GM23248 (cell line): ENCODE data around the gene ZMIZ1. TPM values are rescaled to one million over a fixed set of nuclear protein-coding genes. Genes with fewer than 3 reads are reported as not detected.

ENCODE experiments used
- DNase-seq: peaks from one replicate; pipeline ENCODE4 v3.0.0-alpha.2; 2015
- H2AFZ ChIP-seq: fragments of 200-600 bp; sonication (generic); 2 replicates; pipeline ENCODE4 v1.6.1; 2016; ENCODE audit warnings: antibody characterized with exemption
- H3F3A ChIP-seq: fragments of 200-600 bp; sonication (generic); 2 replicates; pipeline ENCODE4 v1.6.1; 2016; ENCODE audit warnings: mild to moderate bottlenecking, antibody characterized with exemption, mixed run types; ENCODE audit not compliant: insufficient read depth
- H3K27ac ChIP-seq: fragments of 200-600 bp; sonication (generic); 2 replicates; pipeline ENCODE4 v1.5.1; 2016; ENCODE audit warnings: mild to moderate bottlenecking
- H3K27me3 ChIP-seq: fragments of 200-600 bp; sonication (generic); replicated peaks from 2 replicates; pipeline ENCODE4 v1.6.1; 2016; ENCODE audit warnings: mild to moderate bottlenecking; ENCODE audit not compliant: insufficient read depth
- H3K36me3 ChIP-seq: fragments of 200-600 bp; sonication (generic); 2 replicates; pipeline ENCODE4 v1.6.1; 2016; ENCODE audit warnings: low read depth, mild to moderate bottlenecking
- H3K4me1 ChIP-seq: fragments of 200-600 bp; sonication (generic); 2 replicates; pipeline ENCODE4 v1.6.1; 2016; ENCODE audit warnings: mild to moderate bottlenecking; ENCODE audit not compliant: insufficient read depth
- H3K4me2 ChIP-seq: fragments of 200-600 bp; sonication (generic); one replicate; pipeline ENCODE4 v1.6.1; 2016; ENCODE audit warnings: mild to moderate bottlenecking; ENCODE audit not compliant: unreplicated experiment
- H3K4me3 ChIP-seq: fragments of 200-600 bp; sonication (generic); 2 replicates; pipeline ENCODE4 v1.5.1; 2016; ENCODE audit warnings: mild to moderate bottlenecking
- H3K79me2 ChIP-seq: fragments of 200-600 bp; sonication (generic); 2 replicates; pipeline ENCODE4 v1.6.1; 2016; ENCODE audit warnings: mild to moderate bottlenecking; ENCODE audit not compliant: insufficient read depth
- H3K9ac ChIP-seq: fragments of 200-600 bp; sonication (generic); 2 replicates; pipeline ENCODE4 v1.6.1; 2016; ENCODE audit warnings: mild to moderate bottlenecking
- H3K9me2 ChIP-seq: fragments of 200-600 bp; sonication (generic); 2 replicates; pipeline ENCODE4 v1.6.1; 2016; ENCODE audit warnings: mixed run types, mild to moderate bottlenecking, moderate library complexity; ENCODE audit not compliant: insufficient read depth
- H3K9me3 ChIP-seq: fragments of 200-600 bp; sonication (generic); one replicate; pipeline ENCODE4 v1.6.1; 2017; ENCODE audit warnings: low read depth
- H4K20me1 ChIP-seq: fragments of 200-600 bp; sonication (generic); 2 replicates; pipeline ENCODE4 v1.6.0; 2016; ENCODE audit not compliant: insufficient read depth
- EZH2 ChIP-seq: fragments of 200-600 bp; sonication (generic); IDR thresholded peaks from 2 replicates; pipeline ENCODE4 v1.6.1; 2018; ENCODE audit warnings: antibody characterized with exemption, mild to moderate bottlenecking; ENCODE audit not compliant: insufficient read depth, poor library complexity, severe bottlenecking
- EZH2phosphoT487 ChIP-seq: fragments of 200-600 bp; sonication (generic); IDR thresholded peaks from 2 replicates; pipeline ENCODE4 v1.6.1; 2018; ENCODE audit warnings: antibody characterized with exemption, moderate library complexity, mild to moderate bottlenecking, low read depth; ENCODE audit not compliant: insufficient read depth
- WGBS, 2 experiments: methylation state at CpG; one replicate each; pipeline ENCODE4 v1.1.6; 2015 to 2017; ENCODE audit warnings: low lambda C conversion rate in 2 of 2, low coverage in 1 of 2; ENCODE audit errors: missing lambda C conversion rate in 2 of 2; 5-methylcytosine and 5-hydroxymethylcytosine counted together
- in situ Hi-C: fragments of 300-500 bp; cut with MboI; formaldehyde crosslinking; loops from 2 replicates; pipeline ENCODE4 v1.15.0; 2020
- polyA plus RNA-seq: library from polyadenylated mRNA; unstranded; fragments of >200 nt; fragmentation: Nextera tagmentation; extraction: Ambion mirVana; gene quantifications from 2 replicates; pipeline ENCODE4 v1.2.1, GENCODE V29; 2016
- total RNA-seq: library from RNA; depleted of rRNA; stranded (reverse); fragments of >200 nt; shearing (Covaris generic); gene quantifications from 2 replicates; pipeline ENCODE4 v1.2.3, GENCODE V29; 2014

Gene ZMIZ1
- total and polyA plus RNA-seq, 2 experiments from 2014 or later, result 21.9 to 28.4 TPM

- WGBS, 2 experiments, result 20 to 21% methylated on average over 12 of the region's 12 CpGs
- TF ChIP-seq EZH2phosphoT487 (no peak), EZH2 (no peak)
- Histone ChIP-seq H3K4me1 (peaks cover 55% of the 10 kb centered on the region), H2AFZ (no peak overlapping the region), H3K4me3 (no peak overlapping the region), H3K9ac (peak overlapping the region; percentile 49), H4K20me1 (no peaks in the 10 kb centered on the region), H3K27ac (peak overlapping the region; percentile 74), H3K9me2 (no peaks in the 10 kb centered on the region), H3K79me2 (peaks cover 75% of the 10 kb centered on the region), H3K27me3 (no peaks in the 10 kb centered on the region), H3K4me2 (peak overlapping the region; percentile 13), H3F3A (peaks cover 42% of the 10 kb centered on the region), H3K9me3 (no peaks in the 10 kb centered on the region), H3K36me3 (0 out of 2 replicates have a peak, but pooled peaks cover 4% of the 10 kb centered on the region)
- peak; percentile 45 for DNase-seq
- in situ Hi-C loops, result no loop called here
Measured at GRCh38 chr10:79185067-79185774, 116.5 kb downstream of the ZMIZ1 start.

- TF ChIP-seq EZH2phosphoT487 (no peak), EZH2 (no peak)
- no peaks in the 10 kb centered on the region for H3K9me2 ChIP-seq
- H3K4me1 ChIP-seq, result peaks cover 58% of the 10 kb centered on the region
- H3K4me3 ChIP-seq, result no peak overlapping the region
- H2AFZ ChIP-seq, result no peak overlapping the region
- no peaks in the 10 kb centered on the region for H3K27me3 ChIP-seq
- 0 out of 2 replicates have a peak, but pooled peaks cover 4% of the 10 kb centered on the region for H3K36me3 ChIP-seq
- H3K4me2 ChIP-seq, result peak overlapping the region; percentile 13
- H3K9me3 ChIP-seq, result no peaks in the 10 kb centered on the region
- WGBS, 2 experiments, result 88 to 91% methylated on average over 7 of the region's 7 CpGs
- peak overlapping the region; percentile 49 for H3K9ac ChIP-seq
- peaks cover 46% of the 10 kb centered on the region for H3F3A ChIP-seq
- in situ Hi-C loops, result no loop called here
- peak overlapping the region; percentile 74 for H3K27ac ChIP-seq
- DNase-seq, result no peak
- H3K79me2 ChIP-seq, result peaks cover 75% of the 10 kb centered on the region
- H4K20me1 ChIP-seq, result no peaks in the 10 kb centered on the region
Measured at GRCh38 chr10:79185796-79186374, 117.1 kb downstream of the ZMIZ1 start.

- H3K9me3 ChIP-seq, result no peaks in the 10 kb centered on the region
- no peaks in the 10 kb centered on the region for H4K20me1 ChIP-seq
- H3K27me3 ChIP-seq, result no peaks in the 10 kb centered on the region
- peaks cover 52% of the 10 kb centered on the region for H3F3A ChIP-seq
- in situ Hi-C loops, result no loop called here
- WGBS, 2 experiments, result 89 to 94% methylated on average over 7 of the region's 7 CpGs
- H3K4me2 ChIP-seq, result no peak overlapping the region
- H2AFZ ChIP-seq, result no peak overlapping the region
- no peak for TF ChIP-seq EZH2phosphoT487
- TF ChIP-seq EZH2, result no peak
- no peaks in the 10 kb centered on the region for H3K9me2 ChIP-seq
- H3K9ac ChIP-seq, result 0 out of 2 replicates have a peak overlapping the region, but pooled peaks have one; percentile 49
- DNase-seq, result no peak
- peaks cover 62% of the 10 kb centered on the region for H3K4me1 ChIP-seq
- H3K27ac ChIP-seq, result peak overlapping the region; percentile 74; the same call in 1 of the 2 replicates
- peaks cover 78% of the 10 kb centered on the region for H3K79me2 ChIP-seq
- H3K4me3 ChIP-seq, result no peak overlapping the region
- 0 out of 2 replicates have a peak, but pooled peaks cover 4% of the 10 kb centered on the region for H3K36me3 ChIP-seq
Measured at GRCh38 chr10:79186486-79187120, 117.8 kb downstream of the ZMIZ1 start.

- H3K9me3 ChIP-seq, result no peaks in the 10 kb centered on the region
- 96 to 100% methylated on average over 15 of the region's 15 CpGs for WGBS, 2 experiments
- peaks cover 70% of the 10 kb centered on the region for H3K4me1 ChIP-seq
- no peak overlapping the region for H3K4me3 ChIP-seq
- H3K9me2 ChIP-seq, result no peaks in the 10 kb centered on the region
- peaks cover 71% of the 10 kb centered on the region for H3K79me2 ChIP-seq
- H2AFZ ChIP-seq, result no peak overlapping the region
- no peak overlapping the region for H3K4me2 ChIP-seq
- TF ChIP-seq EZH2phosphoT487 (no peak), EZH2 (no peak)
- no peak overlapping the region for H3K9ac ChIP-seq
- H4K20me1 ChIP-seq, result no peaks in the 10 kb centered on the region
- no peak for DNase-seq
- 0 out of 2 replicates have a peak, but pooled peaks cover 4% of the 10 kb centered on the region for H3K36me3 ChIP-seq
- no peaks in the 10 kb centered on the region for H3K27me3 ChIP-seq
- H3F3A ChIP-seq, result peaks cover 59% of the 10 kb centered on the region
- in situ Hi-C loops, result no loop called here
- no peak overlapping the region for H3K27ac ChIP-seq
Measured at GRCh38 chr10:79187121-79187940, 118.6 kb downstream of the ZMIZ1 start.
